ENCODE results near the gene PTPRE. TPM values are rescaled to one million over a fixed set of nuclear protein-coding genes. Genes with fewer than 3 reads are reported as not detected.

The PTPRE gene
- total and polyA plus RNA-seq, 7 donors, result 0.48 to 4.5 (median 2.7) TPM

DNA sequence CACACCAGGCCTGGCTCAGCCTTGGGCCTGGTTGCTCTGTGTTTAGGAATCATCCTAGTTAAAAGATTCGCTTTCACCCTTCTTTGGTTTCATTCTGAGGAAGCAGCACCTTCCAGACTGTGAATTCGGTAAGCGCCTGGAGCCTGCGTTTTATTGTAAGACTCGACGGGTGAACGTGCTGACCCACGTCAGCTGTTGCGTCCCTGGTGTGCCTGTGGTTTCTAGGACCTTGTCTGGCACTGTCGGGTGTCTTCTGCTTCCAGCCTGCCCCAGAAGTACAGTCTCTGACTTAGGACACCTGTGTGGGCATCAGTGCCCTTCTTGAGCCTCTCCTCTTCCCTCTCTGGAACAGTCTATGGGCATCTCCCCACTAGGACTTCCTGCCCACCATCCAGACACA lies 193.0 kb downstream of the PTPRE start:
- intact Hi-C loops (cut with DNase I), result no loop called here
- Histone ChIP-seq H3K36me3 (ENCODE audit: insufficient read depth in 1 of 2, low read depth in 1 of 2) (no peaks in the 10 kb centered on the region), H3K4me3 (no peak overlapping the region), H3K4me1 (no peaks in the 10 kb centered on the region), H3K9me3 (no peaks in the 10 kb centered on the region), H3K27me3 (ENCODE audit: insufficient read depth in 3 of 3, low read length in 2 of 3) (no peaks in the 10 kb centered on the region), H3K27ac (no peak overlapping the region)
- TF ChIP-seq, protein P1, sequence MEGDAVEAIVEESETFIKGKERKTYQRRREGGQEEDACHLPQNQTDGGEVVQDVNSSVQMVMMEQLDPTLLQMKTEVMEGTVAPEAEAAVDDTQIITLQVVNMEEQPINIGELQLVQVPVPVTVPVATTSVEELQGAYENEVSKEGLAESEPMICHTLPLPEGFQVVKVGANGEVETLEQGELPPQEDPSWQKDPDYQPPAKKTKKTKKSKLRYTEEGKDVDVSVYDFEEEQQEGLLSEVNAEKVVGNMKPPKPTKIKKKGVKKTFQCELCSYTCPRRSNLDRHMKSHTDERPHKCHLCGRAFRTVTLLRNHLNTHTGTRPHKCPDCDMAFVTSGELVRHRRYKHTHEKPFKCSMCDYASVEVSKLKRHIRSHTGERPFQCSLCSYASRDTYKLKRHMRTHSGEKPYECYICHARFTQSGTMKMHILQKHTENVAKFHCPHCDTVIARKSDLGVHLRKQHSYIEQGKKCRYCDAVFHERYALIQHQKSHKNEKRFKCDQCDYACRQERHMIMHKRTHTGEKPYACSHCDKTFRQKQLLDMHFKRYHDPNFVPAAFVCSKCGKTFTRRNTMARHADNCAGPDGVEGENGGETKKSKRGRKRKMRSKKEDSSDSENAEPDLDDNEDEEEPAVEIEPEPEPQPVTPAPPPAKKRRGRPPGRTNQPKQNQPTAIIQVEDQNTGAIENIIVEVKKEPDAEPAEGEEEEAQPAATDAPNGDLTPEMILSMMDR (IDR thresholded peaks at IDR 0.05), result no peak
- DNase-seq (no peak), ATAC-seq (no peak)
- 94 to 97% (median 96%) methylated on average over 10 of the region's 10 CpGs for WGBS, 3 donors

DNA sequence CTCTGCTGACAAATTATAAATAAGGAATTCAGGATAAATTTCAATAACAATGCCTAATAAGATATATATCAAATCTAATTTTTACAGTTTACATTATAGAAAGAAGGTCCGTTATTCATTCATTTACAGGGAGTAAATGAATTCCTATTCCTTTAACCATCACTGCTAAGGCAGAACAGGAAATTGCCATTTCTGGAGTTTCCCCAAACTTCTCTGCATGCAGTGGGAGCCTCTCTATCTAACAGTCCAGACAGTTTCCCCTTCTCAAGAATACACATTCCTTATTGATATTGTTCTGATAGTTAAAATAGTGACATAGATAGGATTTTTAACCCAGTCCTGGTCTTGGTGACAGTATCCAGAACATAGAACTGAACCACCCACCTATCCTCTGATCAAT lies 195.0 kb downstream of the PTPRE start:
- 86 to 91% (median 87%) methylated on average over 1 of the region's 1 CpG for WGBS, 3 donors
- no peak for ATAC-seq
- Histone ChIP-seq H3K4me1 (no peaks in the 10 kb centered on the region), H3K36me3 (ENCODE audit: insufficient read depth in 1 of 2, low read depth in 1 of 2) (no peaks in the 10 kb centered on the region), H3K4me3 (no peak overlapping the region), H3K27me3 (ENCODE audit: insufficient read depth in 3 of 3, low read length in 2 of 3) (no peaks in the 10 kb centered on the region), H3K9me3 (no peaks in the 10 kb centered on the region), H3K27ac (no peak overlapping the region)
- DNase-seq, result no peak
- intact Hi-C loops (cut with DNase I), result no loop called here
- TF ChIP-seq, protein P1 (IDR thresholded peaks at IDR 0.05), result no peak

- Histone ChIP-seq H3K9me3 (no peaks in the 10 kb centered on the region), H3K27ac (no peak overlapping the region), H3K4me1 (no peaks in the 10 kb centered on the region), H3K4me3 (no peak overlapping the region), H3K36me3 (ENCODE audit: insufficient read depth in 1 of 2, low read depth in 1 of 2) (no peaks in the 10 kb centered on the region), H3K27me3 (ENCODE audit: insufficient read depth in 3 of 3, low read length in 2 of 3) (peaks cover 0 to 2% (median 0%) of the 10 kb centered on the region in 3 donors)
- intact Hi-C loops (cut with DNase I), result no loop called here
- DNase-seq (no peak), ATAC-seq (no peak)
- TF ChIP-seq, protein P1 (IDR thresholded peaks at IDR 0.05), result no peak
- WGBS, 3 donors, result 87 to 91% (median 88%) methylated on average over 19 of the region's 19 CpGs
Observed at GRCh38 chr10:128102480-128103228, 195.8 kb downstream of the PTPRE start.

DNA sequence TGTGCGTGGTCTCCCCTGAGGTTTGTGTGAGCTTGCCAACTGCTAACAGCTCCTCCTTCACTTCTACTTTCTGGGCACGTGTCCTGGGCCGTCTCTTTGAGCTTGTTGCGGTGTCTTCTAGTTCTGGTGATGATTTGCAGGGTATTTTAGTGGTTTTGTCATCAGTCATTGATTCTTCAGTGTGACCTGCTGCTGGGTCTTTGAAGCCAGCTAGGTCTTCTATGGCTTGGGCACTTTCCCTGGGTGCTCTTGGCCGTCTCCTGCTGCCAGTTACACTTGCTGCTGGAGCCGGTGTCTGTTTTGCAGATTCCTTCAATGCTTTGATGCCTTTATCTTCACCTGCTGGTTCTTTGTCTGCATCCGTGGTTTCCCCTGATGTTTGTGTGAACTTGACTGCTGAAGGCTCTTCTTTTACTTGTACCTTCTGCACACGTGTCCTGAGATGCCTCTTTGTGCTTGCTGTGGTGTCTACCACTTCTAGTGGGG lies 196.4 kb downstream of the PTPRE start:
- Histone ChIP-seq H3K27ac (no peak overlapping the region), H3K36me3 (ENCODE audit: insufficient read depth in 1 of 2, low read depth in 1 of 2) (no peaks in the 10 kb centered on the region), H3K4me3 (no peak overlapping the region), H3K27me3 (ENCODE audit: insufficient read depth in 3 of 3, low read length in 2 of 3) (peaks cover 0 to 2% (median 0%) of the 10 kb centered on the region in 3 donors), H3K4me1 (no peaks in the 10 kb centered on the region), H3K9me3 (no peaks in the 10 kb centered on the region)
- intact Hi-C loops (cut with DNase I), result no loop called here
- DNase-seq, result no peak
- no peak for ATAC-seq
- 88 to 96% (median 92%) methylated on average over 8 of the region's 8 CpGs for WGBS, 3 donors
- TF ChIP-seq, protein P1 (IDR thresholded peaks at IDR 0.05), result no peak
